GM18861 (cell line): ENCODE data around the gene CDH16.

Experiments used
- ATAC-seq: cut with Tn5 transposase; IDR thresholded peaks from one replicate; pipeline ENCODE4 v1.9.1; 2021; ENCODE audit not compliant: unreplicated experiment

CDH16 gene

GRCh38 chr16:66930189-66930588 is 11.5 kb upstream of the CDH16 start:
- no peak for ATAC-seq

DNA sequence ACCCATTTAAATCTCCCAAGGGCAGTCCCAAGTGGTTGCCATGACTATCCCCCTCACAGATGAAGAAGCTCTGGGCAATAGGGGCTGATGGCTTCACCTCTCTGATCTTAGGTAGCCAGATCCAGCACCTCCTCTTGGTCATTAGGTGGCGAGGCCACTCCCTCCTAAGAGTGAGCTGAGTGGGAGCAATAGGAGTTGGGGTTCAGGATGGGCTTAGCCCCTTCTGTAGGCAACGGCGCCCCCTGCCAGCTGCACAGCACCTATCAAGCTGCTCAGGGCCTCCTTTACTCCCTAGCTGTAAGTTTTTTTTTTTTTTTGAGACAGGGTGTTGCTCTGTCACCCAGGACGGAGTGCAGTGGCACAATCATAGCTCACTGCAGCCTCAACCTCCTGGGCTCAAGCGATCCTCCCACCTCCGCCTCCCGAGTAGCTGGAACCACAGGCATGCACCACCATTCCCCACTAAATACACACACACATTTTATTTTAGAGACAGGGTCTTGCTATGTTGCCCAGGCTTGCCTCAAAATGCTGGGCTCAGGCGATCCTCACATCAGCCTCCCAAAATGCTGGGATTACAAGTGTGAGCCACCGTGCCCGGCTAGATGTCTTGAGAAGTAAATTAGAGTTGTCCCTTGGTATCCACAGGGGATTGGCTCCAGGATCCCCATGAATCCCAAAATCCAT is 10.2 kb upstream of the CDH16 start:
- no peak for ATAC-seq

- no peak for ATAC-seq
Observed at GRCh38 chr16:66927918-66928649, 9.4 kb upstream of the CDH16 start.

DNA sequence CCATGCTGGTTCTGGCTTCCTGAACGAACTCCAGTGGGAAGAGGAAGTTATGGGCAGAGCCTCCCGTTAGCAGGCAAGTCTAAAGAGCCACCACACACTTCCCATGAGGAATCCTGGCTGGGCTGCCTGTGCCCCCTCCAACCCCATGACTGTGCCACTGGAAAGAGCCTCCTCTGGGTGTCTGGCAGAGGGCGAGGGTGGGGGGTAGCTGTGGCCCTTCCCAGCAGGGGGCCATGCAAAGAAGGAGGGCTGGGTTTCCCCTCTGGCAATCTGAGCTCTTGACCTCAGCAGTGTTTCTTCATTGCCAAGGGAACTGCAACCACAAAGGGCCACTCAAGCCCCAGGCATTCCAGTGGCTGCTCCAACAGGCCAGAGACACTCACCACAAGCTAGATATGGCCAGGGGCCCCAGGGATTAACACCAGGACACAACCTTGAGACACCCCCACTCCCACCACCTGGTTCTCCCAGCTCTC is 8.3 kb upstream of the CDH16 start:
- no peak for ATAC-seq

DNA sequence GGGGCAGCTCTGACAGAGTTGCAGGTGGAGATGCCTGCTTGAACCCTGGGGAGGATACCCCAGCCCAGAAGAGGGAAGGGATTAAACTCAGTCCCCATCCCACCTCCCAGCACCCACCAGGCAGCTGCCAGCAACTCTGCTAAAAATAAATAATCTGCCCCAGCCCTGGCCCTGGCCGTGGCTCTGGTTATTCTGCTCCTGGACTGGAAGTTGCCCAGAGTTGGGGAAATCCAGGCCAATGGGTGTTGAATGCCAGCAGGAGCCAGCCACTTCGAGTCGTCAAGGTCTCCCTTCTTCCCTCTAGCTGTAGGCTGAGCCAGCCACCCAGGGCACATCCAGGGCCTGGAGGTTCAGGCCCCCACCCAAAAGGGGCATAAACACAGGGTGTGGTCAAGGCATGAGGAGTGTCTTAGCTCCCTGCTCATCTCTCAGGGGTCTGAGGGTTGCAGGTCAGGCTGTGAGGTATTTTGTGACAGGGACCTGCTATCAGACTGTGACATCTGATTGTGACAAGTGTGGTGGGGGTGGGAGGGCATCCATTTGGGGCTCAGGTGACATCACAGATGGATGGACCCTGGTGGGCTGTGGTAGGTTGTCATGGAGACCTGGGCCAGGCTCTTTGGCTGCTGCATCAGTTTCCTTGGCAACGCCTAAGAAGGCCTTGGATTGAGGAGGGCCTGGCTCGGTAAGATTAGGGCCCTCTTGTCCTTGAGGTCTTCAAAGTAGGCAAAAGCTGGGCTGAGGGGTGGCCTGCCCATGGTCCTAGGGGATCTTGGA is 7.7 kb upstream of the CDH16 start:
- no peak for ATAC-seq

DNA sequence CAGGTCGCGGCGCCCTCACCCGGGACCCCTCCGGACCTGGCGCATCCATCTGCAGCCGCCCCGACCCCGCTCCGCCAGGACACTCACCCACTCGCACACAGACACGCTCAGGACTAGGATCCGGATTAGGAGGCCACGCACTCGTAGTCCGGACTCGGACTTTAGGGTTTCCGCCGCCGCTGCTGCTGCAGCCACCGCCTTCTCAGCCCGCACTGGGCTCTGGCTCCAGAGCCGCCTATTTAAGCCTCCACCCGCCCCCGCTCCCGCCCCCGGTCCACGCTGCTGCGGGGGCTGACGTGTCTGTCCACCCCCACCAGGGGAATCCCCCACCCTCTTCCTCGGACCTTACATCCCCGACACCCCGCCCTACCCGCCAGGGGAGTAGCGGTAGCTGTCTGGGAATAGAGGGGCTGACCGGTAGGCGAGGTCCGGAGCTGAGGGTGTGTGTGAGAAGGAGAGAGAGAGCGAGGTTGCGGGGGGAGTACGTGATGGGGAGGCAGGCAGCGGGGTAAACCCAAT is 6.7 kb upstream of the CDH16 start, which contains the start of gene RRAD:
Gene RRAD (minus strand): TSS at position 214 of the 519 bp plus-strand sequence. CDS start 356 bp downstream, outside the sequence.
- ATAC-seq, result no peak

- ATAC-seq, result no peak
Observed at GRCh38 chr16:66924527-66925321, 6.0 kb upstream of the CDH16 start.

- no peak for ATAC-seq
Observed at GRCh38 chr16:66923866-66924265, 5.2 kb upstream of the CDH16 start.

- no peak for ATAC-seq
Observed at GRCh38 chr16:66923247-66923731, 4.6 kb upstream of the CDH16 start.

DNA sequence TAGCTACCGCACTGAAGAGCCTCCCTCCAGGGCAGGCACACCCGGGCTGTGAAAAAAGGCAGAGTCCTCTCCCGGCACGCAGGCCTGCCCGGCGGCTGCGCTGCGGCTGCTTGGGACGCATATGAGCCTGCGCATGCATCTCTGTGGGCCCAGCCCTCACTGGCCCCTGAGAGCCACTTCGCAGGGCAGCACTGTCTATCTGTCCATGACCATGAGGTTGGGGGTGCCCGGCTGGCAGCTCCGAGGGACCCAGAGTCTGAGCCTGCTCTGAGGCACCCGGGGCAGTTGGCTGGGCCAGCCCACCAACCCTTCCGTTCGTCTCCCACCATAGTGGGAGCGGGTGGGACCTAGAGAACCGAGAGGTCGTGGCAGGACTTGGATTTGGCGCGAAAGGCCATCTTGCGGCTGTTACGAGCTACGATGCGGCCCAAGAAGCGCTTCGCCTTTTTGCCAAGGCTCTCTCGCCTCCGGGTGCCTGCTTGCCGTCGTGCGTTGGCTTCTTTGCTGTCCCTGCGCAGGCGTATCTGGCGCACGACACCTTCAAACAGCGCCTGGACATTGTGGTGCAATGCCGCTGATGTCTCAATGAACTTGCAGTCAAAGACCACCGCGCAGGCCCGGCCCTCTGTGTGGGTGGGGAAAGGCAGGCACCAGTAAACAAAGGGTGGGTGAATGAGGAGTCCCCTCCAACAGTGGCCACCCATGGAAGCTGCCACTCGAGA is 3.2 kb upstream of the CDH16 start:
- no peak for ATAC-seq

GRCh38 chr16:66920924-66921680 is 2.4 kb upstream of the CDH16 start:
- ATAC-seq, result no peak

- no peak for ATAC-seq
Observed at GRCh38 chr16:66920299-66920590, 1.6 kb upstream of the CDH16 start.

DNA sequence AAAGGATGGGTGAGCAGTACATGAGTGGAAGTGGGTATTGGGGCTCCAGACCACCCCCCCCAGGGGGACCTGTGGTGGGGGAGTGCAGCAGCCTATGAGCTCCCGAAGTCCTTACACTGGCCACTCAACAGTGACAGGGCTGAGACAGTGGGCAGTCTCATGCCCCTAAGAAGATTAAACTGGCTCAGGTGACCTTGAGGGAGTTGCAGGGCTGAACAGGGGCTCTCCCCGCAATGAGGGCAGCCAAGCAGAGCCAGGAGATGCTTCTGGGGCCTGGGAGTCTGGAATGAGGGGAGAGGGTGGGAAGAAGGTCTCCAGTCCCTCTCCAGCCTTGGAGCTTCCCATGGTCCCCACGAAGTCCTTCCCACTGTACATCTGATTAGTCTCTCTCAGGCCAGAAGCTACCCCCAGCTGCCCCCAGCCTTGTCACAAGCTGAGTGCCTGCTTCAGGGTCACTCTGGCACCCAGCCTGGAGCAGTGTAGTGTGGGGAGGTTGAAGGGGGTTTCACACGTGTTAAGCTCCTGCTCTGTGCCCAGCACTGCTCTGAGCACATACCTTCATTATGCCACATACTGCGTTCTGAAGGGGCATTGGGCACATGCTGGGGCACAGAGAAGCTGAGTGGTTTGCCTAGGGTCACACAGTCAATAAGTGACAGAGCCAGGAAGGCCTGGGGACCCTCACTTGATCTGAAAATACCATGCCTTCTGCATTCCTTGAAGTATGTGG is 1.0 kb upstream of the CDH16 start:
- ATAC-seq, result no peak

GRCh38 chr16:66918355-66918754 is 330 bp downstream of the CDH16 start:
- no peak for ATAC-seq

GRCh38 chr16:66917741-66918140 is 944 bp downstream of the CDH16 start:
- ATAC-seq, result no peak

- ATAC-seq, result no peak
Observed at GRCh38 chr16:66916518-66916917, 2.2 kb downstream of the CDH16 start.

- no peak for ATAC-seq
Observed at GRCh38 chr16:66915041-66915440, 3.6 kb downstream of the CDH16 start.

DNA sequence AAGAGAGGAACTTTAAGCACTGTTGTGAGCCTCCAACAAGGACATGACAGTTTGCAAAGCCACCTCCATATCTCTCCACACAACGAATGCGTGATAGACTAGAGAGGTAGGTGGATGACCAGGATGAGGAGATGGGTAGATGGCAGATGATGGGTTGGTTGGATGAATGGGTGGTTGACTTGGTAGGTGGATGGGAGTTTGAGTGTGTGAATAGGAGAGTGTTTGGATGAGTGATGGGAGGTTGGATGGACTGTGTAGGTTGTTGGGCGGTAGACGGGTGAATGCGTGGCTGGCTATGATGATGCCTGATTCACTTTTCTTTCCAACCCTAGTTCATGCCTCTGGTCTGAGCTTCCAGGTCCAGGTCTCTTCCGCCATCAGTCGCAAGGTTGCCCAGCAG is 4.1 kb downstream of the CDH16 start:
- ATAC-seq, result no peak

DNA sequence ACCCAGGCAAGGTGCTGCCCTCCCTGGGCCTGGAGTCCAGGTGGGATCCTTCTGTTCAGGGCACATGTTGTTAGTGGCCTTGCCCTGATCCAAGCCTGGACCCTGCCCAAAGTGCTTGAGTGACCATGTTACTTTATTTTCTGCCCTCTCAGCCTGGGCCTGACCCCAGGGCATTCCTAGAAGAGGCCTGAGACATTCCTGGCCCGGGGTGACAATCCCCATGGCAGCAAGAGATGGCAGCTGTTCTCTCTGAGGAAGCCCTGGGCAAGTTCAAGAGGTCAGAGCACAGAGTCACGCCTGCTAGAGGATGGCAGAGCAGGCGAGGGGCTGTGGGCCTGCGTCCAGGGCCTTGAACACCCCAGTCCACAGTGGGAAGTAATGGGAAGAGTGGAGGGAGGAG is 5.0 kb downstream of the CDH16 start:
- ATAC-seq, result no peak
